Natural killer cell treated with Interleukin-12 subunit alpha and Interleukin-12 subunit beta and Interleukin-15 and Interleukin-18, amount 100 ng/mL, for 72 hours (primary cell): ENCODE data around the gene SLC41A3. TPM values are rescaled to one million over a fixed set of nuclear protein-coding genes. Genes with fewer than 3 reads are reported as not detected.

Source experiments
- ATAC-seq, 2 donors: fragments of 150-1000 bp; cut with Tn5 transposase in 1 of 2; sonication (Bioruptor Pico), chemical (Tn5 transposase) in 1 of 2; 2 replicates each; pipeline ENCODE4 v1.10.0; 2021
- DNase-seq: peaks from one replicate; pipeline ENCODE4 v3.0.0; 2022; ENCODE audit warnings: low spot score
- H3K27ac Mint-ChIP-seq, 2 donors: 1 replicate in 1 of 2; 2 replicates in 1 of 2; pipeline ENCODE4 v1.8.0; 2022; ENCODE audit warnings: mixed read lengths in 2 of 2, mild to moderate bottlenecking in 1 of 2, moderate library complexity in 1 of 2
- H3K27me3 Mint-ChIP-seq, 2 donors: 1 replicate in 1 of 2; 2 replicates in 1 of 2; pipeline ENCODE4 v1.8.0; 2022; ENCODE audit warnings: mixed read lengths in 2 of 2
- H3K36me3 Mint-ChIP-seq: one replicate; pipeline ENCODE4 v1.8.0; 2022; ENCODE audit warnings: mixed read lengths
- H3K4me1 Mint-ChIP-seq, 2 donors: 1 replicate in 1 of 2; 2 replicates in 1 of 2; pipeline ENCODE4 v1.8.0; 2022; ENCODE audit warnings: low read depth in 2 of 2, mixed read lengths in 2 of 2, mild to moderate bottlenecking in 1 of 2
- H3K4me3 Mint-ChIP-seq: one replicate; pipeline ENCODE4 v1.8.0; 2022; ENCODE audit warnings: mixed read lengths
- H3K9me3 Mint-ChIP-seq: 2 replicates; pipeline ENCODE4 v1.8.0; 2022; ENCODE audit warnings: mixed read lengths
- total RNA-seq, 2 donors: library from RNA; stranded (reverse); gene quantifications; one replicate each; pipeline ENCODE4 v1.2.3, GENCODE V29; 2022

The SLC41A3 gene
- 10 to 100 TPM; 30.4 to 36.4 TPM for total RNA-seq

GRCh38 chr3:126083913-126084767 lies at the start of gene SLC41A3:
Gene SLC41A3, minus strand, starts transcription at chr3:126084124. Its CDS starts 15,905 bp downstream, at chr3:126068219.
- H3K9me3 Mint-ChIP-seq, result no peaks in the 10 kb centered on the region
- H3K27me3 Mint-ChIP-seq, result no peaks in the 10 kb centered on the region
- H3K27ac Mint-ChIP-seq, result peak within 1 kb of the TSS; percentile 86 to 88
- peaks cover 20 to 23% of the 10 kb centered on the region in 2 donors for H3K4me1 Mint-ChIP-seq
- peak; percentile 98 to 99 for ATAC-seq
- H3K36me3 Mint-ChIP-seq, result no peaks in the 10 kb centered on the region
- H3K4me3 Mint-ChIP-seq, result peak within 1 kb of the TSS; percentile 95
- peak; percentile 94 for DNase-seq

- no peak overlapping the region for H3K4me3 Mint-ChIP-seq
- H3K27me3 Mint-ChIP-seq, result peaks cover 8 to 15% of the 10 kb centered on the region in 2 donors
- no peak overlapping the region for H3K27ac Mint-ChIP-seq
- no peak for DNase-seq
- no peaks in the 10 kb centered on the region for H3K9me3 Mint-ChIP-seq
- no peaks in the 10 kb centered on the region for H3K36me3 Mint-ChIP-seq
- no peak for ATAC-seq
- no peaks in the 10 kb centered on the region for H3K4me1 Mint-ChIP-seq
These were observed 49.7 kb upstream of the SLC41A3 start for GRCh38 chr3:126133606-126134005.

GRCh38 chr3:126132751-126133511 lies 49.0 kb upstream of the SLC41A3 start:
- Mint-ChIP-seq H3K27me3 (peaks cover 8% of the 10 kb centered on the region in 2 donors), H3K36me3 (no peaks in the 10 kb centered on the region), H3K9me3 (no peaks in the 10 kb centered on the region), H3K4me1 (no peaks in the 10 kb centered on the region), H3K4me3 (no peak overlapping the region), H3K27ac (no peak overlapping the region)
- DNase-seq (no peak), ATAC-seq (no peak)

GRCh38 chr3:126131881-126132750 lies 48.2 kb upstream of the SLC41A3 start:
- no peak for DNase-seq

DNA sequence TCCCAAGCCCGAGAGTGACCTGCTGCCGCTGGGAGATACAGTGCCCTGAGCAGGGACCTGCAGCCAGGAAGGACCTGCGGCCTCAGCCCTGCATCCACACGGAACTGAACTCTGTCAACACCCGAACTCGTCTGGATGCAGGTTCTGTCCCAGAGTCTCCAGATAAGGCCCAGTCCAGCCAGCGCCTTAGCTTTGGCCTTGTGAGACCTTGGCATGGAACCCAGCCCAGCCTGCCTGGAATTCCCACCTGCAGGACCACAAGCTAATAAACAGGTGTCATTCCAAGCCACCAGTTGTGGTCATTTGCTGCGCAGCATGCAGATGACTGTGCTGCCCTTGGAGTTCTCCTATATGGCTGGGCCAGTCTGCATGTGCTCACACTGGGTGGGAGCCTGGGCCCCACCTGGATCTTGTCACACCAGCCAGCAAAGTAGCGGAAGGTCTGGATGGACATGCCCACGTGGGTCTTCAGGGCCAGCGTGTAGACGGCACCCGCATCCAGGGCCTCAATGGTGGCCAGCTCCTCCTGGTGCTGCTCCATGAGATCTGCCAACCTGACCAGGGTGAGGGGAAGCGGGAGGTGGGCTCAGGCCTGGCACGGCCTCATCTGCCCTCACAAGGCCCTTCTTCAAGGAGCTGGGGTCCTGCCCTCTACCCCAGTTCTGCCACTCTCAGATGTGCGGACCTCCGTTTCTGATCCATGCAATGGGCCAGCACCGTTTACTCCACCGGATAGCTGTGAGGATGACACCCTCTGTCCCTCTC lies 47.2 kb upstream of the SLC41A3 start:
- Mint-ChIP-seq H3K36me3 (no peaks in the 10 kb centered on the region), H3K4me1 (no peaks in the 10 kb centered on the region), H3K27me3 (peaks cover 0 to 8% of the 10 kb centered on the region in 2 donors), H3K4me3 (no peak overlapping the region), H3K27ac (no peak overlapping the region), H3K9me3 (no peaks in the 10 kb centered on the region)
- DNase-seq (no peak), ATAC-seq (peak in 1 of 2 donors; percentile 12)

More at GRCh38 chr3:126131881-126132750, 48.2 kb upstream of the SLC41A3 start:
- Mint-ChIP-seq H3K36me3 (no peaks in the 10 kb centered on the region), H3K9me3 (no peaks in the 10 kb centered on the region), H3K4me1 (no peaks in the 10 kb centered on the region), H3K27me3 (peaks cover 0 to 8% of the 10 kb centered on the region in 2 donors), H3K4me3 (no peak overlapping the region), H3K27ac (no peak overlapping the region)
- ATAC-seq, result no peak

DNA sequence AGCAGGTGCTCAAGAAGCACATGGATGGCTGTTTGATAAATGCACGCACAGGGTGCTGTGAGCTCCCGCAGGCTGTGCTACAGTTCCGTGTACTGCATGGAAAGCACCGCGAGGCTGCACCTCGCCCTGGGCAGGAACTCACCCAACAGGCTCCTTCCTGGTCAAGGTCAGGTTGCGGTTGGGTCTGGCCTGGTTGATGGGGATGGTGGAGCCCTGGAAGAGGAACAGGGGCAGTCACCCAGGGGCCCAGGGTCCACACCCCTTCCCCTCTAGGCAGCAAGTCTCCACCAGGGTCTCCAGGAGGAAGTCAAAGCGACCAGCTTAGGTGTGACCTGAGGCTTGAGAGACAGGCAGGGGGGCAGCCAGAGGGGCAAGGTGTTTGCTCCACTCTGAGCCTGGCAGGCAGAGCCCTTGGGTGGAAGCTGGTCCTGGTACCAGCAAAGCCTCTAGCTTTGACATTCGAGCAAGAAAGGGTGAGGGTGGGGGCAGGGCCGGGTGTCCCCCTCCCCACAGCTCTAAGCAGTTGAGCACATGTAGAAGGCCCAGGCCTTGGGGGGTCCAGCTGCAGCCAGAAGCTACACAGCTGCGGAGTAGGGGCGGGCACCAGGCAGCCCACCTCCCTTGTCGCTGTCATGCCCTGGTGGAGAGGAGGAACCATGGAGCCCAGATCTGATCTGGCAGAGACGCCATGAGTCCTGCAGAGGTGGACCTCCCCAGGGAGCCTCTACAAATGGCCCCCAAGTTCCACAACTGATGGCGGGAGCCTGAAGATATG lies 46.3 kb upstream of the SLC41A3 start:
- DNase-seq (no peak), ATAC-seq (no peak)
- Mint-ChIP-seq H3K27me3 (peaks cover 0 to 6% of the 10 kb centered on the region in 2 donors), H3K4me1 (no peaks in the 10 kb centered on the region), H3K9me3 (no peaks in the 10 kb centered on the region), H3K27ac (no peak overlapping the region), H3K36me3 (no peaks in the 10 kb centered on the region), H3K4me3 (no peak overlapping the region)

DNA sequence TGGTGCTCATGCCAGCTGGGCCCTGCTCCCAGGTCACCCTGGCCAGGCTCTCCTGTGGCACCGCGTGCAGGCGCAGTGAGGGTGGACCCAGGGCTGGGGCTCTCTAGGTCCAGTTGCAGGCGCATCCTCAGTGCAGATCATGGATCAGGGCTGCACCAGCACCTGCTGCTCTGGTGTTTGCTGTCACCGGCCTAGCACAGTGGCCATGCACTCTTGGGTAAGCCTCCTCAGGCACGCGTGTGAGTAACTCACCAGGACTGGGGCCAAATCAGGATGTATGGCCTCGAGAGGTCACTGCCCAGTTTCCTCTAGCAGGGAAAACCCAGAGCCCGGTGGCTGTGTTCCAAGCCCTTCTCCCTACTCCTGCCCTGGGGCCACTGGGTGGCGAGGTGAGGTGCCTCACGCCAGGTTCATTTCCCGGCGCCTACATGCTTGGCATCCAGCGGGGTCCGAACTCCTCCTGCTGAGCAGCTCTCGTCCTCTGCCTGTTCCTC lies 45.5 kb upstream of the SLC41A3 start:
- no peaks in the 10 kb centered on the region for H3K4me1 Mint-ChIP-seq
- H3K36me3 Mint-ChIP-seq, result no peaks in the 10 kb centered on the region
- DNase-seq, result peak; percentile 59
- no peak overlapping the region for H3K27ac Mint-ChIP-seq
- ATAC-seq, result no peak
- H3K9me3 Mint-ChIP-seq, result no peaks in the 10 kb centered on the region
- peaks cover 0 to 6% of the 10 kb centered on the region in 2 donors for H3K27me3 Mint-ChIP-seq
- H3K4me3 Mint-ChIP-seq, result no peak overlapping the region

GRCh38 chr3:126128504-126129397 lies 44.8 kb upstream of the SLC41A3 start:
- Mint-ChIP-seq H3K4me1 (no peaks in the 10 kb centered on the region), H3K27me3 (peaks cover 0 to 6% of the 10 kb centered on the region in 2 donors), H3K36me3 (no peaks in the 10 kb centered on the region), H3K9me3 (no peaks in the 10 kb centered on the region), H3K27ac (no peak overlapping the region), H3K4me3 (no peak overlapping the region)
- ATAC-seq (no peak), DNase-seq (peak; percentile 51)

- DNase-seq (no peak), ATAC-seq (no peak)
- Mint-ChIP-seq H3K36me3 (no peaks in the 10 kb centered on the region), H3K4me1 (no peaks in the 10 kb centered on the region), H3K9me3 (no peaks in the 10 kb centered on the region), H3K27me3 (peaks cover 0 to 6% of the 10 kb centered on the region in 2 donors), H3K27ac (no peak overlapping the region), H3K4me3 (no peak overlapping the region)
These were observed 44.0 kb upstream of the SLC41A3 start for GRCh38 chr3:126127904-126128303.

- Mint-ChIP-seq H3K9me3 (no peaks in the 10 kb centered on the region), H3K27ac (no peak overlapping the region), H3K27me3 (peaks cover 0 to 3% of the 10 kb centered on the region in 2 donors), H3K4me3 (no peak overlapping the region), H3K4me1 (no peaks in the 10 kb centered on the region), H3K36me3 (no peaks in the 10 kb centered on the region)
- ATAC-seq (no peak), DNase-seq (peak; percentile 54)
These were observed 43.5 kb upstream of the SLC41A3 start for GRCh38 chr3:126127452-126127851.

DNA sequence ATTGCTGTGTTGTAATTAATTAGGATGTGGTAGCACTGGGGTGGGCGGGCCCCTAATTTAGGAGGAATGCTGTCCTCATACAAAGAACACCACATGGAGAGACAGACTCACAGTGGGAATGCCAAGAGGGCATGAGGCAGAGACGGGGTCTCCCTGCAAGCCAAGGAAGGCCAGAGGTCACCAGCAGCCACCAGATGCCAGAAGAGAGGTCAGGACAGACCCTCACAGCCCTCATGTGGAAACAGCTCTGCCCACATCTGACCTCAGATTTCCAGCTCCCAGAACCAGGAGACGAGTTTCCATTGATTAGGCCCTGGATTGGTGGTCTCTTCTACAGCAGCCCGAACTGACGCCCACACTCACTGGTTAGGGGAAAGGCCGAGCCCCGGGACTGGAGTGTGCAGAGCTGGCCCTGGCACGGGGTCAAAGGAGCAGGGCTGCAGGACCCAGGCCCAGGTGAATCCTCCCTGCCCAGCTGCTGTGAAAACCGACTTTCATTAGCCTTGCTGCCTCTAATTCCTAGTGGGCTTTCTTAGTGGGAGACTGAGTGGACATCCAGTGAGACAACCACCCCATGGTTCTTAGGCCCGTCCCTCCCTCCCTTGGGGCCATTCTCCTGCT lies 43.0 kb upstream of the SLC41A3 start:
- ATAC-seq, result no peak
- Mint-ChIP-seq H3K4me3 (no peak overlapping the region), H3K36me3 (no peaks in the 10 kb centered on the region), H3K4me1 (no peaks in the 10 kb centered on the region), H3K9me3 (no peaks in the 10 kb centered on the region), H3K27ac (no peak overlapping the region), H3K27me3 (peaks cover under 1 to 2% of the 10 kb centered on the region in 2 donors)
- DNase-seq, result no peak
